SU-DHL-6 (cell line): ENCODE data around the gene CPLX1.

Source experiments
- EZH2phosphoT487 ChIP-seq: fragments of 200-600 bp; sonication (generic), shearing (Covaris generic); conservative IDR thresholded peaks from 2 replicates; pipeline ENCODE4 v1.6.1; 2018; ENCODE audit warnings: mild to moderate bottlenecking, antibody characterized with exemption, low read length, moderate library complexity, mixed read lengths
- TF ChIP-seq, protein P1 (sequence below): fragments of 200-600 bp; sonication (generic); IDR thresholded peaks from one replicate; pipeline ENCODE4 v1.5.1; 2017; ENCODE audit warnings: antibody characterized with exemption, mild to moderate bottlenecking, low read length, moderate library complexity; ENCODE audit not compliant: insufficient read depth, poor library complexity, severe bottlenecking

DNA sequence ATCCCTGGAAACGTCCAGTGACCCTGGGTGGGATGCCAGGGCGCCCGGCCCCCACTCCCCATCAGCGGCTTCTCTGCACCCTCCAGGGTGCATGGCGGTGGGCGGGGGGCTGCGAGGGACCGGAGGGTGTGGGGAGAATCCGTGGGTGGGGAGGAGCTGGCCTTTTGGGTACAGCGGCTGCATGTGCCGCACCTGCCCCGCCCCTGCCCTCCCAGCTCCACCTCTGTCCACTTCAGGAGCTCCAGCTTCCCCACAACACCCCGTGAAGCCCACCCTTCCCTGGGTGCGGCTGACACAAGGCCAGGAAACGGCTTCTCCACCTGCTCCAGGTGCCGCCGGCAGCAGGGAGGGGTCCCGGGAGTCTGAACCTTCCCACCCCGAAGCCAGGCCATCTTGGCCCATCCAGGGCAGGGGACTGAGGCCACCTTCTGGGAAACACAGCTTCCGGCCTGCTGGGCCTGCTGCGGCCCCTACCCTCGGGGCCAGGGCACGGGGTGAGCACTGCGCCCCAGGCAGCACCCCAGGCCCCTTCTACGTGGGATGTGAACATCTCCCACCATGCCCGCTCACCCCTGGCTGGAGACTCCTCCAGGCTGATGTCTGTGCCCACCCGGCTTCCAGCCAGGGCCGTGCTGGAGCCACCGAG lies 34.6 kb downstream of the CPLX1 start:
- TF ChIP-seq, protein P1, sequence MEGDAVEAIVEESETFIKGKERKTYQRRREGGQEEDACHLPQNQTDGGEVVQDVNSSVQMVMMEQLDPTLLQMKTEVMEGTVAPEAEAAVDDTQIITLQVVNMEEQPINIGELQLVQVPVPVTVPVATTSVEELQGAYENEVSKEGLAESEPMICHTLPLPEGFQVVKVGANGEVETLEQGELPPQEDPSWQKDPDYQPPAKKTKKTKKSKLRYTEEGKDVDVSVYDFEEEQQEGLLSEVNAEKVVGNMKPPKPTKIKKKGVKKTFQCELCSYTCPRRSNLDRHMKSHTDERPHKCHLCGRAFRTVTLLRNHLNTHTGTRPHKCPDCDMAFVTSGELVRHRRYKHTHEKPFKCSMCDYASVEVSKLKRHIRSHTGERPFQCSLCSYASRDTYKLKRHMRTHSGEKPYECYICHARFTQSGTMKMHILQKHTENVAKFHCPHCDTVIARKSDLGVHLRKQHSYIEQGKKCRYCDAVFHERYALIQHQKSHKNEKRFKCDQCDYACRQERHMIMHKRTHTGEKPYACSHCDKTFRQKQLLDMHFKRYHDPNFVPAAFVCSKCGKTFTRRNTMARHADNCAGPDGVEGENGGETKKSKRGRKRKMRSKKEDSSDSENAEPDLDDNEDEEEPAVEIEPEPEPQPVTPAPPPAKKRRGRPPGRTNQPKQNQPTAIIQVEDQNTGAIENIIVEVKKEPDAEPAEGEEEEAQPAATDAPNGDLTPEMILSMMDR, result no peak
- no peak for TF ChIP-seq EZH2phosphoT487
